GM18868 (cell line): ENCODE data around the gene CSNK2A3.
"Not testable (repeated sequence)": the region's sequence is repeated elsewhere in the genome, so short reads cannot be mapped to it uniquely, and the experiment has no call there.

Experiments
- ATAC-seq: cut with Tn5 transposase; IDR thresholded peaks from one replicate; pipeline ENCODE4 v1.9.1; 2021; ENCODE audit warnings: mild to moderate bottlenecking, moderate library complexity; ENCODE audit not compliant: unreplicated experiment

The CSNK2A3 gene

DNA sequence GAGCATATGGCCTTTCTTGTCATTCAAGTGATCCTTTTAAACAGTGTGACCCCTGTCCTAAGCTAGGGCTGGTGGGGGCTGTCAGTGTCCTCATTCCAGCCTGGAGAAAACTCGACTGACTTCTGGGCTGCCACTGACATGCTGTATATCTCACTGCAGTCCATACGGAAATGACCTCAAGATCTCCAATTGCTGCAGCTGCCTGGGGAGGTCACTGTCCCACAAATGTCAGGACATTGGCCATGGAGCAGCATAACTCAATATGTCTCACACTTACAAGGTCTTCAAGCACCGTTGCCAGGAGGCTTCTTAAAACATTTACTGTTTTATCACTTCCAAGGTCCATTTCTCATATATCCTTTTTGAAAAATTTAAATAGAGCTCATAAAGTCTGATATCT, 27.8 kb upstream of the CSNK2A3 start:
- no peak for ATAC-seq

DNA sequence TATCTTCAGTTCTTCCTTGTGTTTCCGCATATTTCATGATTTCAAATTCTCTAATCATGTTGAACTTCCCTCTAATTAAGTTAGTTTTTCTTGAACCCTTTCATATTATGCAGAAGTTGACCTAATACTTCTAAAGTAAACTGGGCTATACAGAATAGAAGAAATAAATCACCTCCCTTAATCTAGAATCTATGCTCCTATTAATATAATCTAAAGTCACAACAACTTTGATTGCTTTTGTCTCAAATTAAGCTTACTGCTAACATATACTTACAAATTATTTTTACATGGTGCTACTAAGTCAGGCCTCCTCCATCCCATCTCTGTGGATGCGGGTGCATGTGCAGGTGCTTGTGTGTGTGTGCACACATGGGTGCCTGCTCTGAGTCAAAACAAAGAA, 27.3 kb upstream of the CSNK2A3 start:
- no peak for ATAC-seq

DNA sequence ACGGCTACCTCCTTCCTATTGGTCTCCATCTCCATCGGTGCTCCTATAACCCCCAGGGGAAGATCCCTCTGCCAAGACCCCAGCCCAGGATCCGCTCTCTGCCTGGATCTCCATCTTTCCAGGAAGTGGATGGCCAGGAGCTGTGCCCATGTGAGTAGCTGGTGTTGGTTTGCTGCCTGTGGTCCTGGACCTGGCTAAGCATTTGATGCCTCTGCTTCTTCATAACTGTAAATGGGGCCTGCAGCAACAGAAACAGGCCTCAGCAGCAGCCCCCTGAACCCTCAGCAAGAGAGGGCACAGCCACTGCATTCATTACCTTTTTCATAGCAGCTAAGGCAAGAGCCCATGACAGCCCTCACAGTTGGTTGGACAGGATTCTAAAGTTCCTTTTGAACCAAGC, 26.6 kb upstream of the CSNK2A3 start:
- ATAC-seq = no peak

DNA sequence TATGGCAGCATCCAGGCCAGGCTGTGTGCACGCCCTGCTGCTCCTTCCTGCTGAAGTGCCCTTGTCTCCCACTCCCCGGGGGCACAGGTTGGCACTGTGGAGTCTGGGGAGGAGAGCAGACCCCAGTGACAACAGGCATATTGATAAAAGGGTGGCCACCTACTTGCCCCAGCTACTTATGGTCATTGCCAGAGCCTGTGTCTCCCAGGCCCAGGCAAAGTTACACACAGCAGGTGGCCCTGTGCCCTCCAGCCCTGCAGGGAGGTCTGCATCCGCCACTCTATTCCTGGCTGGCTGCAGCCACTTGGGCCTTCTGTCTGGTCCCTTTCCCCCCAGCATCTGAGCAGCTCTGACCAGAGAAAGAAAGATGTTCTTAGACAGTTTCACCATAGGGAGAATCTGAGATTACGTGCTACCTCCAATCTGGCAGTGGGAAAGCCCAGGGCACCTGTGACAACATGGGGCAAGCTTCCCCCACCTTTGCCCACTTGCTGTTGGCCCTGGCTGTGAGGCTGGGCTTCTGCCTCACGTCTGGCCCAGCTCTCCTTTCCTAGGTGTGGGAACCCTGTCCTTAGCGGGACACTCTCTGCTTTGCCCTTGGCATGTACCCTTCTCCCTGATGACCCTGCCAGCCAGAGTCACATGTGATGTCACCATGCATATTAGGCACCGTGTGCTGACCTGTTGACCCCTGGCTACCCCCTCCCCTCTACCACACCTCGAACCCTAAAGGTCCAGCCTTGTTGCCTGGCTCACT, 25.3 kb upstream of the CSNK2A3 start:
- no peak for ATAC-seq

DNA sequence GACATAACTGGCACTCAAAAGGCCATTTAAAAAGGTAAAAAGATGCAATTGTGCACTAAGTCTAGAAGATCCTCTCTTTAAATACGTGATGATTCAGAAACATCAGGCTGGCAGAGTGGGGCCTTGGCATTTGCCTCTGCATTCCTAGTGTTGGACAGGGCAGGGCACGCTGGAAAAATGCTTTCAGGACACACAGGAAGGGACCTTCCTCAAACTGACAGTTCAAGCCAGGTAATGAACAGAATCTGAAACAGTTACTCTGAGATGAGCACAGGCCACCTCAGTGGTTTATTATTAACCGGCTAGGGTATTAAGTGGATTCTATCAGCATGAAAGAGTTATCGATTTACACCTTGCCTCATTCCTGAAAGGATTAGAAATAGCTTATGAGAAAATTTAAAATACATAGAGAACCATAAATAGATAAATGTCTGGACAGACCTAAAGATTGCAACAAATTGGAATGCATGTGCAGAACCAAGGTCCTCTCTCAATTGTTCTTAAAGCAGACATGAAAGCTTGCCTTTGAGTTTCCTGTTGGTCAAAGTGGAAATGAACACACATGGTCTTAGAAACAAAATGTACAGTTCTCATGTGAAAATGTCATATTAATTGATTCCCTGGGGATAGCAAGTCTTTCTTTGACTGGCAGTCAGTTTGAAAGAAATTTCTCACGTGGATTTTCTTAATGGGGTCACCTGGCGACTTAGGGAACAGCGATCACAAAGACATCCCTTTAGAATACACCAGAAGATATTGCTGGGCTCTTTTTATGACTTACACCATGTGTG, 21.5 kb upstream of the CSNK2A3 start:
- ATAC-seq = no peak

DNA sequence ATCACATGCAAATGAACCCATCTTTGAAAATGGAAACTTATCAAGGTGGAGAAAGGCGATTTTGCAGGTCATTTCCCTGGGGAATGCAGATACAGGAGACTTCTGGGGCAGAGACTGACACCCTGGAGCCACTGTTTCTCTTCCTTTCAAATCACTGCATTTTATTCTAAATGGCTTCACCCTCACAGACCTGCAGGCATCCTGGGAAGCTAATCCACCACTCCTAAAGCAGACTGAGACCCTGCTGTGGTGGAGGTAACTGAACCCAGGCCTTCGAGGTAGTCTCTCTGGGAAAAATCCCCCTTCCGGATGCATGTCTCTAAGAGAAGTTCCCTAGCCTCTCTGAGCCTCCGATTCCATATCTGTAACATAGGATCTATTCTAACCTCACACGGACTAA, 20.9 kb upstream of the CSNK2A3 start:
- ATAC-seq = no peak

DNA sequence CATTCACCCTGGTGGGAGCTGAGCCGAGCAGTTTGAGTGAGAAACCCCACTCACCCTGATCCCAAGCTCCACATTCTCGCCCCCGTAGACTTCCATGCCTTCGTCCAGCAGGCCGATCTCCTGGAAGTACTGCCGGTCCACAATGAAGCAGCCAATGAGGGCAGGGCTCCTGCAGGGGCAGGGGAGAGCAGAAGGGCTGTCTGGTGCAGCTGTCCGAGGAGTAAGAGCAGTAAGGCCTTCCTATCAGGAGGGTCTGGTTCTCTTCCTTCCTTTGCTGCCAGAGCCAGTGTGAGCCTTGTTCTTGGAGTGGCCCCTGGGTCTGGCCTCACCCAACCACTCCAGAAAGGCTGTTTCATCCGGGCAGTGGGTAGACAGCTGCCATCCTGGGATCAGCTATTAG, 19.4 kb upstream of the CSNK2A3 start:
- ATAC-seq = no peak

DNA sequence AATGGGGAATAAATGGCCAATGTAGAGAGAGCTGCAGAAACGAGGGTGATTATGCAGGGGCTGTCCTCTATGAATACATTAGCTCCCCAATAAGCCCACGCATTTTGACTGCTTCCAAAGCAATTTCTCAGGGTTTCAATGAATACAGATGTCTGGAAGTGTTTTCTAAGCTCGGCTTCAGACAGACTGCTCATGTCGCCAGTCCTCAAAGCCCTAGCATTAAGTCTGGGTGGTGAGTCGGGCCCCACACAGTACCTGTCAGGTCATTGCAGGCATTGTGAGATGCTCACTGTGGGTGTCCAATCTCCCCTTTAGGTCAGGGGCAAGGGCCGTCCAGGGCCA, 17.9 kb upstream of the CSNK2A3 start:
- ATAC-seq = no peak

DNA sequence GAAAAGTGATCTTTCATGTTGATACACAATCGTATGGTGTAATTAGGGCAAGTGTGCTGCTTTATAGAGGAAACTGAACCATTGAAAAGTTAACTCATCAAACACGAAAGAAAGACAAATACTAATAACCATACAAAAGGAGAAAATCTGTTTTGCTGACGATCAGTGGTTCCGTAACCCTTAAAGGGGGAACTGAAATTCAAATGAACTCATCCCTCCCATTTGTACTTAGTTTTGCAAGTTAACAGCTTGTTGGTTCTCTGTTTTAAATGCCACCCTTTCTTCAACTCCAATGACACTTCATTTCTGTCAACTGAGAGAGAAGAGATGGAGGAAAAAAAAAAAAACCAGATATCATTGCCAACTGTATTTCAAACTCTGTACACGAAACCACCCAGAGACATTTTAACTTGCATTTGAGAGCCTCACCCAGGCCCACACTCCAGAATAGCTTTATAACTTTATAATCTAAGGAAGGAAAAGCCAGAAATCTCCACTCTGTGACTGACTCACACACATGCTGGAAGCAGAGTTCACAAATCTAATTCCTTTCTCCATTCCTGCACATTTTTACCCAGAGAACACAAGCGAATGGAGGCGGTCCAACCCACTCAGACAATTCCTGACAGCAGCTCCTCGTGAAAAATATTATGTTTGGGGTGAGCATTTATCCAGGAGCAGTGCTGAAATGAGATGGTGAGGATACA, 17.4 kb upstream of the CSNK2A3 start:
- ATAC-seq = no peak

DNA sequence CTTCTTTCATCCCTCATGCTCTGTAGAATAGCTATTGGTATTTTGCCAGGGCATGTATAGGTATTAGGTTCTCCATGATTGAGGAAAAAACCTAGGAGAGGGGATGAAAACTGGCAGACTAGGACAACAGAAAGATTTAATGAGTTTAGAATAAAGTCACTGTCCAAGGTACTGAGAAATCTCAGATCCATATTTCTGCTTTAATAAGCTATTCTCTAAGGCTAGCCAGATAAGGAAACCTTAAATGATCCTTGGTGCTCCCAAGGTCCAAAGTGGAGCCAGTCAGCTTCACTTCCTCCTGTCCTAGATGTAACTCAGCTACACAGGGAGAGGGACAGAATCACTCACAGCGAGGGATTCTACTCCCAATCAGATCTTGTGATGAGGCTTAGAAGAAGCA, 13.7 kb upstream of the CSNK2A3 start:
- ATAC-seq = no peak

DNA sequence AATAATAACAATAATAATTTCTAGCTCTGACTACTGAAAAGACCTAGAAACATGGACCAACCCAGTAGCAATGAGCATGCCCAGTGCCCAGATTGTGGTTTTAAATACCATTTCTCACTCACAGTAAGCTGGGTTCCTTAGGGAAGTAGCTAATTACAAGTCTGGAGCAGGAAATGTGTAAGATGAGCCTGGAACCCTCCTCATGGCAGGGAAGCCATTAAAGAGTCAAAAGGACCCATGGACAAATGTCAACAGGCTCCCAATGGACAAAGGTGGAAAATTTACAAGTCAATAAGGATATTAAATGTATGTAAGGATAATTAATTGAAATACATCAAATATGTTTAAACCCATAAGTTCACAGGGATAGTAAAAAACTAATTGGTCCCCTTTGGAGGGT, 10.6 kb upstream of the CSNK2A3 start:
- ATAC-seq = no peak

DNA sequence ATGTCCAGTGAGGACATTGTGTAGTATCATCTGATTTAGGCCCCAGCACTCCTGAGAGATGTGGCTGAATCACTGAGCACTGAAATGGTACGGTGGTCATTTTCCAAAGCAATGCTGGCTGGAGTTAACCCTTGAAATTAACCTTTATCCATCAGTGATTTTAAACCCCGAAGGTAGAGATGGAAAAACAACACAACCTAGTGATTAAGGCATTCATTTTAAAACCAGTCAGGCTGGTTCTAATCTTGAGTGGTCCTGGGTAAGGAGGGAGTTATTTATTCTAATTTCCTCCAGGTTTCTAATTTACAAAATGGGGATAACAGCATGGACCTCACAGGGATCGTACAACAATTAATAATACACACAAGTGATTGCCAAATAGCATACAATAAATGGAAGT, 6.6 kb upstream of the CSNK2A3 start:
- no peak for ATAC-seq

DNA sequence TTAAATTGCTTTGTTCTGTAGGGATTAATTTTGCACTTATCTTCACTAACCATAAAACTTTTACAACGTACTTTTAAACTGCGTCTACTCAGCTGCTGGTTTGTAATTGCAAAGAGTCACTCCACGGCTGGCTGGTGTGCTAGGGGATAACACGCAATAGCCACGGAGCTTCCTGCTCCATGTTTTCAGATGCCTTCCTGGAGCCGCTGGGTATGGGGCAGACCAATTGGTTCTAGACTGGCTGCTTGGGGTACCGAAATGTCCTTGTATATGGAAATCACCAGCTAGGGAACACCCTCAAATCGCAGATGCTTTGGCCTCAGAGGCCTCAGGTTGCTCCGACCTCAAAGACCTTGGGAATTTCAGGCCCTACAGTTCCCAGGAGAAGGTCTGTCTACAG, 3.8 kb upstream of the CSNK2A3 start:
- no peak for ATAC-seq

DNA sequence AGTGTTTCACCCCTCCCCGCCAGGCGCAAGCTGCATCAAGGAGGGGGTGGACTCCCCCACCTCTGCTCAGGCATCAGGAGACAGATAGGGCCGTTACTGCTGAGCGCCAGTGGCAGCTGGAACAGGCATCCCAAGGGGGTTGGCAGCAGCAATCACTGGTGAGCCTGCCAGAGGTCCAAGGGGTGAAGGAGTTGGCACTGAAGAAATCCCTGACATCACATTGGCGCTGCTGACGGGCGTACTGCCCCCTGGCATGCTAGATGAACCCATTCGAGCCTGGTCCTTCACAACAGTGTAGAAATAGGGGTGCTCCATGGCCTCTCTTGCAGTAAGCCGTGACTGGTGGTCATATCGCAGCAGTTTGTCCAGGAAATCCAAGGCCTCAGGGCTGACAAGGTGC, 1.2 kb downstream of the CSNK2A3 start:
- not testable (repeated sequence) for ATAC-seq

DNA sequence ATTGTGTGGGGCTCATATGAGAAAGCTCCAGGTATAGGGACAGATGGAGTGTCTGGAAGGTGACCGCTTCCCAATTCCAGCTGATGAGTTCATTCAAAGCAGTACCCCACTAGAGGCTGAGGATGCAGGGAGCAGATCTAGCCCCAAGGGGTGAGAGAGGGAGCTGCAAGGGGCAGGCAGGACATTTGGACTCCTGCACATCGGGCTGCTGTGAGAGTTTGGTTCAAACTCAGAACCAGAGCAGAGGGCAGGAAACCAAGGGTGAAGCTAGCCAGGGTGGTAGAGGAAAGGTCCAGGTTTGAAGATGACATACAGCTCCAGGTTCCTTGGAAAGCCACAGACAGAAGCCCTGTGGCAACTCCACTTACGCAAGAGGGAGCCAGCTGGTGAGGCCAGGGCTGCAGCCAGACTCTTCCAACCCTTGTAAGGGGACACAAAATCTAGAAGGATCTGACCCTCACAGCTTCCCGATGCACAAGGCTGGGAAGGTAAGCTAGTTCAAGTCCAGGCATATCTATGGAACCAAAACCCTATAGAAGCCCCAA, 1.9 kb downstream of the CSNK2A3 start:
- no peak for ATAC-seq

DNA sequence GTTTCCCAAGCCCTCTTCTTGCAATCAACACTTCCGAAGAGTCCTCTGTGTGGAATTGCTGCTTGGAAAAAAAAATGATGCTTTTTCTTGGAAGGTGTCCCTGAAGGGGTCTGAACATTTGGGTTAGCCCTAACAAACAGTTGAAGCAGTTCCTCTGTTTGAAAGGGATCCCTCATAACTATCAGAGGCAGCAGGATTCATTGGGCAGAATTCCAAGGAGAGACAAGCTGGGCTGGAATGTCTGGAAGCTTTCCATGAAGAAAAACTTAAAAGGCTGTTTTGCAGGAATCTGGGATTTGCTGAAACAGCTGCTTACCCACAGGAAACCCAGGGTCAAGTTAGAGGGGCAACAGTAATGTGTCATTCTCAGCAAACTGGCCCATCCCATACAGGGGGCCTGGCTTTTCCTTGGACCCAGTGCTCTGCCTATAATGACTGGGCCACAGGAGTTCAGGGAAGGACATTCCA, 3.1 kb downstream of the CSNK2A3 start:
- no peak for ATAC-seq

DNA sequence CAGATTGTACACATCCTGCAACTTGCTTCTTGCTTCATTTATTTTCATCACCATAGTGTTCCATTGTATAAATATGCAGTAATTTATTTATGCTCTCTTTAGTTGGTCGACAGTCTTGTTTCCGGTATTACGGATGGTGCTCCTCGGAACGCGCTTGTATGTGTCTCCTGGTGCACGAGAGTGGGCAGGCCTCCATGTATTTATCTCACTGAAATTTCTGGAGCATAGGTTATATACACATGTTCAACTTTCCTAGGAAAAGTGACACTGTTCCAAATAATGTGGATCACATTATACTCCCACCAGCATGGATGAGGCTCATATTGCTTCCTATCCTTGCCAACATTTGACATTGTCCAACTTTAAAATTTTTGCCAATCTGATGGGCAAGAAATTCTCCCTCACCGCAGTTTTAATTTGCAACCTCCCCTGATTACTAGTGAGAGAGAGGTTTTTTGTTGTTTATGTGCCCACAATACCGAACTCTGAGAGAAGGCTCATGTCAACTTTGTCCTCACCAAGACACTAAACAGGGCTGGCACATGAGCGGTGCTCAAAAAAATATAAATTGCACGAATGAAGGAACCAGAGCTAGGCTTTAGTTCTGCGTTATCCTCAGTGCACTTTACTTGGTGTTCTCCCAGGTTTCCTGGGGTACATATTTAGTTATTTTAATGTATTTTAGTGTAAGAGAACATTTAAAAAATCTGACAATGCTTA, 3.8 kb downstream of the CSNK2A3 start:
- ATAC-seq = no peak

DNA sequence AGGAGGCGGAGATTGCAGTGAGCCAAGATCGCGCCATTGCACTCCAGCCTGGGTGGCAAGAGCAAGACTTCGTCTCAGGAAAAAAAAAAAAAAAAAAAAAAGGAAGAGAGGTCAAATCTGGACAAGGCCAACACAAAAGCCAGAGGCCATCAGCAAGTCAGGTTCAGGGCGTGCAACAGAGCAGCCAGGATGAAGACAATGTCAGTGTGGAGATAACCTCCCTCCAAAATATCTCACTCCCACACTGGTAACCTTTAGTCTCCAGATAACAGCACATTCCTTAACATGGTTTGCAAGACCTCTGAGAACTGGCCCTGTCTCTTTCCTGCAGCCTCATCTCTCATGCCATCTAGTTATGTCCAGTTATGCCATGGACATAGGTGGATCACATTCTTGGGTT, 4.7 kb downstream of the CSNK2A3 start:
- ATAC-seq = no peak

DNA sequence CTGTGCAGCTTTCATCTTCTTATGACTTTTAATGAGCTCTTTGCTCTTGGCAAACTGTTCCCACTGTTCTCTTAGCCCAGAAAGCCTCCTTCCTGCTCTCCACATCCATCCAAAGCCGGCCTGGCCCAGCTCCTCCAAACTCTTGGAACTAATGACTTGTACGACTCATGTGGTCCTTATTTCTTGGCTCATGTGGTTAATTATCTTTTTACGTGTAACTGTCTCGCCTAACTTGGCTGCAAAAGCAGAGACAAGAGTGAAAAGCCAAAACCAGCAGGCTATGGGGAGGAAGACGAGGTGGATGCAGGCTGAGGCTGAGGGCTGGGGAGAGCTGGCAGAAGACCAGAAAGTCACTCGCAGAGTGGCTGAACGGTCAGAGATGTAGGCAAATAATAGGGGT, 5.5 kb downstream of the CSNK2A3 start:
- no peak for ATAC-seq

DNA sequence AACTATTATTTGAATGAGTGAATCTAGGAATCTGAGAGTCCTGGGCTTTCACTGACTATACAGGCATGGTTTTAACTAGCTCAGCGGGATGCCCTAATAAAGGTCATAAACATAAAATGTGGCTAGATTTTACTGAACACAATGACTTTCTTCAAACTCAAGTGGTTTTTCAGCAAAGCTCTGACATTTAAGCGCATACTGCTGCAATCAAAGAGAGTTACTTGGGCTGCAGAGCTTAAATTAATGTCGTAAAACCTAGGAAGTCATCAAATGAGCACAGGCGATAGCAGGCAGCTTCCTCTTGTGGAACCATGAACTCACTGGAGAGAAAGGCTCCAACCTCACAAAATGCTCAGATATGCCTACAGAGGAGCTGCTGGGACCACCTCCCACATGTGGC, 6.7 kb downstream of the CSNK2A3 start:
- ATAC-seq = no peak

DNA sequence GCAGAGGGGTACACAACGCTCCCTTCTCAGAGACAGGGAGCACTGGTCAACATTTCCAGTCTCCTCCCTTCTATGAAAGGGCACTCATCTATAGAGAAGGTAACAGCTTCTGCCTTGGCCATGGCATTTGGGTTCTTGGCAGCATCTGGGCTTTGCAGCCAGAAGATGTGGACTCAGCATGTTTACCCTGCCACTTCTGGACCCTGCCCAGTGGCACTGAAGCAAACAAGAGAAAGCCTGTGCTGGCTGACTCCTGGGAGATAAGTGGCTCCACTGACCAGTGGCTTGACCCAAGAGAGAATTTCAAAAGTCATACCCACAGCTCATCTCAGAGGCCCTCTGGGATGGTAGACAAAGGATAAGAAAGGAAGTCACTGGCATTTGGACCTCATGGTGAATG, 8.0 kb downstream of the CSNK2A3 start:
- ATAC-seq = no peak
